GM10847 (cell line): Measurements from ENCODE around the gene OMP.

Experiments
- POLR2A ChIP-seq: IDR thresholded peaks from 2 replicates; pipeline ENCODE4 v1.6.1; 2011; ENCODE audit not compliant: insufficient read length; ENCODE audit errors: extremely low read depth

OMP gene

DNA sequence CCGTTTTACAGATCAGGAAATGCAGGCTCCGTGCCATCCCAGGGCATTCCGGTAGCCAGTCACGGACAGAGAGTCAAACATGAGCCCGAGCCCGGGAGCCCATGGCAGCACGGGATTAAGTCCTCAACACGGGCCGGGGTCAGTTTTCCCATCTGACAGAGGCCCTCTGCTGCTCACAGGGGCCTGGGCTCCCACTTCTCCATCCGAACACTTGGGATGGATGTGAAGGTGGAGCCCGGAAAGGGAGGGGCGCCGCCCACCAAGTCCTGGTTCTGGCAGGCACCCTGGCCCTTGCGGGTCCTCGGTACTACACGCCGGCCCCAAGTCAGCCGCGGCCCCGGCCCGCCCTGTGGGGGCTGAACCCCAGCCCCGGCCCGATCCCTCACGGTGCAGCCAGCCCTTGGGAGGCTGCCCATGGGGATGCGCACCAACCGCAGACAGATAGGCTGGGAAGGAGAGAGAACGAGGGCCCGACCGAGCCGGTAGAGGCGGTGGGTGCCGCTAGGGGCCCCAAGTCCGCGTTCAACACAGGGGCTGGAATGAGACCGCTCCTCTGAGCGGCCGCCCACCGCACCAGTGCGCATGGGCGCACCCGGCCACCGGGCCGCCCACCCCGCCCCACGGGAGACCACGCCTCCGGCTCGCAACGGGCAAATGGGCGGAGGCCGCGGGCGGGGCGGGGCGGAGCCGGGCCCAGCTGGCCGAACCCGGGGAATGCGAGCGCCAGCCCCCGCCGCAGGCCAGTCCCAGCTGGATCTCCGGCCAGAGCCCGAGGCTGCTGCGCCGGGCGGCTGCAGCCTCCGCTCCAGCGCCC lies 36.2 kb upstream of the OMP start, which contains the start of gene CAPN5:
Gene CAPN5, plus strand, starts transcription at position 743 of the 814 bp plus-strand sequence. CDS start 17,916 bp downstream, outside the sequence.
- no peak for TF ChIP-seq POLR2A

DNA sequence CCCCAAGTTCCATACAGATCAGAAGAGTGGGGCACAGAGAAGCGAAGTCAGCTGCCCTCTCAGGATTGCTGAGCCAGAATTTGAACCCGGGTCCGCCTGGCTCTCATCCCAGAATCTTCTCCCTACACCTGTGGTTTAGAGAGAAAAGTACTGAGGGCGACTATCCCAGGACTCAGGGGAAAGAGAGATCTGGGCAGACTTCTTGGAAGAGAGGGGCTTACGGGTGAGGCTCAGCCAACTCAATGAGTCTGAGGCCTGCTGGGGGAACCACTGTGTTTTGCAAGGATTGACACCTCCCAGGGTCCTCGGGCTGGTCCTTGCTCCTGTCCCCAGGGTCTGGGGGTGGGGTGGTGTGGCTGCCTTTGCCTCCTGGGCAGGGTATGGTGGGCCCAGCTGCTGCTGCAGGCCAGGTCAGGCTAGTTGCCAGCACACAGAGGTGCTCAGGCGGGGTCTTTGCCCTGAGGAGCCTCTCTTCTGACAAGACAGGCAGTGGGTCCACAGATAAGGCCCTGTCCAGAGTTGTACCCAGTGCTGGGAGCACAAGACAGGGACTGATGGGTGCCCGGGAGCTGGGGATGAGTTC lies 34.7 kb upstream of the OMP start:
- no peak for TF ChIP-seq POLR2A

DNA sequence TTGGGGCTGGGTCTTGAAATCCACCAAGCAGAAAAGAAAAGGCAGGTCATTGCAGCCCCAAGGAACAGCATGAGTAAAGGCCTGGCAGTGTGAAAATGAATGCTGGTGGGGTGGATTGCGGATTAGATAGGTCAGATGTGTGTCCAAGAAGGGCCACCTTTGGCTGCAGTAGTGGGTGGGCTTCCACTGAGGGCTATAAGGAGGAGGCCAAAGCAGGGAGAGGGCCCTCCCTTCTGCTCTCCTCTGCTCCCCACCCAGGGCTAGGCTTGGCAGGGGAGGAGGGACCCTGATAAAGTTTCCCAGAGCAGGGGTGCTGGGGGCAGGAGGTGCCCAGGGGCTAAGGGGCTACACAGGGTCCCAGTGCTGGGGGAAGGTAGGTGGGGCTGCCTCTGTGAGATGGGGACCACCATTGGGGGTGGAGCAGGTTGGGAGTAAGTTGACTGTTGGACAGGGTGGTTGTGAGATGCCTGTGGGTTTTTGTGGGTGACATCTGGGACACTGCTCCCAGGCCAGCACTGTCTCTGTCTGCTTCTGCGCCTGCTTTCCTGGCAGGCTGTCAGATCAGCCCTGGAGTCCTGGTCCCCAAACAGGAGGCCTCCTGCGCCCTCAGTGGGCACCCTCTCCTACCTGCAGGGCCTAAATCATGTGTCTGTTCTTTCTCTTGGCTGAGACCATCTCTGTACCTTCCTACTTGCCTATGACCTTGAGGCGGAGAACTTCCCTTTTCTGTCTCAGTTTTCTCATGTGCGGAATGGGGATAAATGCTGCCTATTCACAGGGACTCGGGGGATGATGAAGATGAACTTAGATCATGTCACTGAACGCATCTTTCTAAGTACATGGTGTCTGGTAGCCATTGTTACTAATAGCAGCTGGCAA lies 33.9 kb upstream of the OMP start:
- TF ChIP-seq POLR2A, result no peak

DNA sequence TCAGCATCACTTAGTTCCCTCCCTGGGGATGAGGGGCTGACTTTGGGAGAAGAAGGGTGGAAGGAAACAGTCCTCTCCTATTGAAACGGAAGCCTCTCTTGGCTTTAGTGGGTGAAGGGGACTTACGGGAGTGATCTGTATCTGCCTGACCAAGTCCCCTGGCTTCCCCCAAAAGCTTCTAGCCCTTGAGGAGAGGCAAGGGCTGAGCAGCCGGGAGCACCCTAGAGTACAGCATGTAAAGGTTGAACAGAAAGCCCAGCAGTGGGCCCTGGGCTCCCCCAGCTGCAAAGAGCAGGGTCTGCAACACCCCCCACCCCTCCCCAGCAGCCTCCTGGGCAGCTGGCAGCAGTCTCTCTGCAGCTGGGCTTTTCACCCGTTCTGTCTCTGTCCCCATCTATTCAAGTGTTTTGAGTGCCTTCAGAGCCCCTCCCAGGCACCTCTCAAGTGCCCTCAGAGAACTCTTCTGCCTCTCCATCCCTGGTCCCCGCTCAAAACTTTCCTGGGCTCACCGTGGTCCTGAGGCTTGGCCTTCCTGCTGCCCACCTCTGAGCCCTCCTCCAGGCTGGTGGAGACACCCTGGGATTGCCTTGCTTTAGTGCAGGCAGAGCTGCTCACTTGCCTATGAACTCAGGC lies 33.2 kb upstream of the OMP start:
- no peak for TF ChIP-seq POLR2A

DNA sequence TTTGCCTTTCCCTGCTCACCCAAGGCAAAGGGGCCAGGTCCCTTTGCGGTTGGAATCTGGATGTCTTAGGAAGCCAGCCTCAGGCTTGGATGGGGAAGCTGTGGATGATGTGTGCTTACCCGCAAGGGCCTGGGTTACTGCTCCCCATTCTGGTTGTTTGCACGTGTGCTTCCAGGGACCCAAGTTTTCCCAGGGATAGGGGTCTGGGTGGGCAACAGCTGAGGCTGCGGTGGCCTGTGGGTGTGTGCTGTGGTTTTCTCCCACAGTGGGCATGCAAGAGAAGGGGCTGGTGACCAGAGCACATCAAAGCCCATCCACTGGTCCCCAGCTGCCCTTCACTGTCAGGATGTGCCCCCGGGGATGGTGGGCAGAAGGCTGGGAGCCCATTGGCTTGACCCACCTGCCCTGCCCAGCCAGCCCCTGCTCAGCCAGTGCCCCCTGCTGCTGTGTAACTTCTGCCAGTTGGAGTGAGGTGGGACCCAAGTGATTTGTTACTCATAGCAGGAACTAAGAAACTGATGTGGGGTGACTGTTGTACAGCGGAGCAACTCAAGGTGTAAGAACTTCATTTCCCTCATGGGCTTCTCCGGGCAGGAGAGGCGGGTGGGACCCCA lies 32.6 kb upstream of the OMP start:
- no peak for TF ChIP-seq POLR2A

DNA sequence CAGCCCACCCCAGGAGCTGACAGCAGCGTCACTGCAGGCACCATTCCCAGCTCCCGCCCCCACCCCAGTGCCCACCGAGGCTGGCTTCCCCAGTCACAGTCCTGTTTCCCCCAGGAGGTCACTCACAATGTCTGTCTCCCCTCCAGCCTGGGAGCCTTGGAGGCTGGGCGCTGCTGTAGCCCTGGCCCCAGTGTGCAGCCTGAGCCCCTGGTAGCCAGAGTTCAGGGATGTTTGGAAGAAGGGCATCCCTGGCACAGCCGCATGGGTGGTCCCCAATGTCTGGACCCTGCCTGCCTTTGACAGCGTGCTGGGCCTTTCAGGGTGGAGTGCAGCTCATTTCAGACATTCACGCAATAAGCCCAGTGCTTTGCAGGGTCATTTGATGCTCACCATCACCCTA lies 31.6 kb upstream of the OMP start:
- TF ChIP-seq POLR2A, result no peak

DNA sequence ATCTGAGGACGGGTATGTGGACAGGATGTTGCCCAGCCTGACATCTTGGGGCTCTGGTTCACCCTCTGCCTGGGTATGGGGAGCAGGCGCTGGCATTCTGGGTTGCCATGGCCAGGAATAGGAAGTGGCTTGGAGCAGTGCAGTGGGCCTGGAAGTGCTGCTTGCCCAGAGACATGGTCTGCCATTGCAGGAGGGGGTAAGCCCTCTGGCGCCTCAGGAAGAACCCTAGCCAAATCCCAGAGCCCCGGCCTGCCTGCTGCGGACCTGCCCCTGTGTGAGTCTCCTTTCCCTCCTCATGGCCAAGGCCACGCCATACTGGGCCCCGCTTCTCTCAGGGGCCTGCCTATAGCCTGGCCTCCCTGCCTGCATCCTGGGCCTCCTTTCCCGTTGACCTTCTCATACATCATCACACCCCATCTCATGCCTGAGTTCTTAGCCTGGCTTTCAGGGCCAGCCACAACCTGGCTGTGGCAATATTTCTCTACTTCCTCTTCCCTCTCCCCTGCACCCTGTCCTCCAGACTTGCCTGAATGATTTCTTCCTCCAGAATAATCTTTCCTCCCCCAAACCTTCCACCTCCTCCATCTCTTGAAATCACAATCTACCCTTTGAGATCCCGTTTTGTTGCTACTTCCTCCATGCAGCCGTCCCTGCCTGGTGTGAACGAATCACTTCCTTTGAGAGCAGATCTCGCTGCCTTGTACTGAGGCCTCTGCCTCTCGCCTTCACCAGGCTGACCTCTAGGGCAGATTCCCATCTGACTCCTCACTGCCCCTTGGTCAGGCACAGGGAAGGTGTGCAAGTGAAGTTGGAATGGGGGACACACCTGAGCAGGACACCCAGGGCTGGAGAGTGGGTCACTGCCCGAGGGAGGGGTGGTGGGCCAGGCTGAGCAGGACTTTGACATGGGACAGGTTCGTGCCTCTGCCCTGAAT lies 30.7 kb upstream of the OMP start:
- TF ChIP-seq POLR2A, result no peak

DNA sequence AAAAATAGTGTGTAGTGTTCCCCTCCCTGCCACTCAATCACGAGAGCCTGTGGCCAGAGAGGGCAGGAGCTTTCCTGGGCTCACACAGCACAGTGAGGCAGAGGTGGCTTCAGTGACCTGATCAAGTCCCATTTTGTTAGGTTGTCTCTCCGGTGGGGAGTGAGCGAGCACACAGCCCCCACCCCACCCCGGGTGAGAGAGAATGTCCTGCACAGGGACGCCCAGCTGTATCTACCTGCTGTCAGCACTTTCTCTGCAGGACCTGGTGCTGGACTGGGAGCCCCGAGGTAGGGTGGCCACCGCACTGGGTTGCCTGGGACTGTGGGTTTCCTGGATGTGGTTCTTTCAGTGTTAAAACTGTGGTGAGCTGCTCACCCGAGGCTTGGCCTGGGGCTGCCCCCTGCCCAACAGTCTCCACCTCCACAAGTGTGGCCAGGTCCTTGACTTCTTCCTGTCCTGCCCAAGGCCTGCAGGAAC lies 29.8 kb upstream of the OMP start:
- TF ChIP-seq POLR2A, result no peak

DNA sequence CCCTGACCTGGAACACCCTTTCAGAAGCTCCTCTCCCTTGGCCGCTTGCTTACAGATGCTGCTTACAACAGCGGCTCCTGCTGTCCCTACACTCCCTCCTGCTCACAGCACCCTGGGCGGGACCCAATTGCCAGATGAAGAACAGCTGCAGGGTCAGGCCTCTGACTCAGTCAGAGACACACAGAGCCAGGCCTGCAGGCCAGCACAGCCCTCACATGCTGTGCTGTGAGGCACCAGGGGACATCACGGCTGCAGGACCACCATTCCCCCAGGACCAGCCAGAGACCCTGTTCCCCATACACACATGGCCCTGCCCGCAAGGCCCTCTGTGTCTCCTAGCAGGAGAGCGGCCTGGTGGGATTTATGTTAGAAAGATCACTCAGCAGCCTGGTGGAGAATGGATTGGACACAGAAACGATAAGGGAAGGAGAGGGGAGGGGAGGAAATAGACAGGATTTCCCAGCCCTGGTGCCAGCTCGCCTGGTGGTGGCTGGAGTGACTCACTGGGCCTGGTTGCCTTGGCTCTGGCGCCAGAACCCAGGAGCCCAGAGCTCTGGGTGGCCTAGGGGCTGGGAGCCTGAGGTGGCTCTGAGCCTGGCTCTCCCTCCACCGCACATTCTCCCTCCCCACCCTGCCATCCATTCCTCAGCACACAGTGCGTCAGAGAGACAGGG lies 29.2 kb upstream of the OMP start:
- TF ChIP-seq POLR2A, result no peak

DNA sequence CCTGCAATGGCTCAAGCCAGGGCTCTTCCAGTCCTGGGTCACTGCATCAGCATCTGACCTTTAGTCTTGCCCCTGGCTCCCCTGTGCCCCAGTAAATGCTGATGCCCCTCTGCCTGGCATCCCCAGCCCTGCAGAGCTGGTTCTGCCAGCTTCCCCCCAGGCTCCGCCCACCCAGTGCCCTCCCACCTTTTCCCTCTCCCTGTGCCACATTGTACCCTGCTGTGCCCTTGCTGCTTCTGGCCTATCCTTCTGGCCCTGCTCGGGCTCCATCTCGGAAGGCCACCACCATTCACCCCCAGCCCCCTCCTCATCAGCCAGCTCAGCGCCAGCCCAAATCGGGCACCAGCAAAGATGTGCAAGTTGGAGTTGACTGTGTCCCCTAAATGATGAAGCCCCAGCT lies 28.4 kb upstream of the OMP start:
- TF ChIP-seq POLR2A, result no peak

DNA sequence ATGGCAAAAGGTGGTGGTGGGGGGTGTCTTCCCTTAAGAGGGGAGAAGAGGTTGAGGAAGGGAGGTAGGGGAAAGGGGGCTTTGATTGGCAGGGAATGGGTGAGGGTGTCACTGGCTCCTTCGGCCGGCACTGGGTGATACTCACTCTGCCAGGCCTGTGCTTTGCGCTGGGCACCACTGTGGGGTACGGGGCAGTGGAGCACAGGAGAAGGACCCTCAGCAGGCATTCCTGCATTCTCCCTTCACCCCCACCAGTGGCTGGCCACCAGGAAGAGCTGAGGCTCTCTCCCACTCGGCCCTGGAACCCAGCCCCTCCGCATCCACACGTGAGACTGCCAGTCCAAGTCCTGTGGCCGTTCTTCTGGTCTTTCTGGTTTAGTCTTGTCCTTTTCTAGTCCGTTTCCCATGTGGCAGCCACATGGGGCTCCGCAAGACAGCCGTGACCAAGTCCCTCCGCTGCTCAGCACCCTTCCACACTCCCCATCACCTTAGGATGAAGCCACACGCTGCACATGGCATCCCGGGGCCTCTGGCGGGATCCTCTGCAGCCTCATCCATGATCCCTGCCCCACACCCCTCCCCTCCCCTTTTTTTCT lies 27.9 kb upstream of the OMP start:
- TF ChIP-seq POLR2A, result no peak

DNA sequence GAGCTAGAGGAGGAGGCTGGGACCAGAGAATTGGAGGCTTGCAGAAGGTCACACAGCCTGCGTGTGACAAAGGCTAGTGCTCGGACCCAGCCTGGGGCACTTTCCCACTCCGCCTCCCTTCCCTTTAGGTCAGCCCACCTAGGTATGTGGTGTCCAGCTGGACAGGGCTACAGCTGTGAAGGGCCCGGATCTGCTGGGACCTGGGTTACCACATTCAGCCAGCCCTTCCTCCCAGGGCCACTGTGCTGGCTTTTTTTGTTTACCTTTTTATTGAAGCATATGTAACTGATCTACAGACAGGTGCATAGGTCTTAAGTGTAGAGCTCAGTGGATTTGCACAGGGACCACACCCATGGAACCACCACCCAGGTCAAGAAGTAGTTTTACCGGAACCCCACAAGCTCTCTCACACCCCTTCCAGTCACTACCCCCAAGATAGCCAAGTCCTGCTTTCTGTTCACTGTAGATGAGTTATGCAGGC lies 27.2 kb upstream of the OMP start:
- no peak for TF ChIP-seq POLR2A

DNA sequence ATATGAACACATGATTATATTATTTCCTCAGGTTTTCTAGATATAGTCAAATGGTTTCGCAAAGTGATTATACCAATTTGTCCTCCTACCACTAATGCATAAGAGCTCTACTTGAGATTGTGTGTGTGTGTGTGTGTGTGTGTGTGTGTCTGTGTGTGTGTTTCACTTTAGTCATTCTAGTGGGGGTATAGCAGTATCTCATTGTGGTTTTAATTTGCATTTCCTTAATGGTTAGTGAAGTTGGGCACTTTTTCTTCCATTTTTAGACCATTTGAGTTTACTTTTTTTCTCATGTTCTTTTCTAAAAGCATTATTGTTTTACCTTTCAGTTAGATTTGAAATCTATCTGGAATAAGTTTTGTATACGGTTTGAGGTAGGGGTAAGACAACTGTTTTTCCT lies 23.0 kb upstream of the OMP start:
- no peak for TF ChIP-seq POLR2A

DNA sequence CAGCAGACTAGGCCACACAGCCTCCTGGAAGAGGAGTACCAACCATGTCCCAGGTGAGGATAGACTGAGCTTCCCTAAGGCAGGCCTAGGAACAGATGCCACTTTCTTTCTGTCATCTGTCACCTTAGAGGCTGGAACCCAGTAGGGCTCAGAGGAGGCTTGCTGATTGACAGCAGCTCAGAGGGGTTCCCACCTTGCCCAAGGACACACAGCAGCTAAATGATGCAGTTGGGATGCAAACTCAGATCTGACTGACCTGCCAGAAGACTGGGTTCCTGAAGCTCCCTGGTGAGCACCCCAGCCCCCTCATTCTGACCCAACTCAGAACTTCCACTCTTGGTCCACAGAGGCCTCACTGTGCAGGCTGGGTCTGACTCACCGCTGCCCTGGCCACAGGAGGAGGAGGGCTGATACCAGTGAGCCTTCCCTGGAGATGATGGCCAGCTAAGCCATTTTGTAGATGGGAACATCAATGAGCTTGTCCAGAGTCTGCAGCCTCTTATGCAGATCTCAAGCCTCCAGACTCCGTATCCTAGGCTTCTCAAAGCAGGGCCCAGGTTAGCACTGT lies 21.9 kb upstream of the OMP start:
- TF ChIP-seq POLR2A, result no peak
